Glutamatergic neuron (in vitro differentiated cells): ENCODE results near the gene SLC16A5. TPM values are rescaled to one million over a fixed set of nuclear protein-coding genes. Genes with fewer than 3 reads are reported as not detected.

Experiments
- DNase-seq: peaks from one replicate; pipeline ENCODE4 v3.0.0; 2022
- H3K27ac Mint-ChIP-seq: one replicate; pipeline ENCODE4 v1.8.0; 2020; ENCODE audit warnings: mild to moderate bottlenecking, mixed read lengths, inconsistent platforms; ENCODE audit not compliant: unreplicated experiment
- H3K27me3 Mint-ChIP-seq: one replicate; pipeline ENCODE4 v1.8.0; 2020; ENCODE audit warnings: mild to moderate bottlenecking, moderate library complexity, mixed read lengths, inconsistent platforms; ENCODE audit not compliant: unreplicated experiment
- H3K36me3 Mint-ChIP-seq: one replicate; pipeline ENCODE4 v1.8.0; 2020; ENCODE audit warnings: mild to moderate bottlenecking, mixed read lengths, inconsistent platforms; ENCODE audit not compliant: unreplicated experiment
- H3K4me1 Mint-ChIP-seq: one replicate; pipeline ENCODE4 v1.8.0; 2020; ENCODE audit warnings: mild to moderate bottlenecking, low read depth, mixed read lengths, inconsistent platforms; ENCODE audit not compliant: unreplicated experiment
- H3K4me3 Mint-ChIP-seq: one replicate; pipeline ENCODE4 v1.8.0; 2020; ENCODE audit warnings: mild to moderate bottlenecking, mixed read lengths, inconsistent platforms; ENCODE audit not compliant: unreplicated experiment
- H3K9me3 Mint-ChIP-seq: one replicate; pipeline ENCODE4 v1.8.0; 2020; ENCODE audit warnings: mild to moderate bottlenecking, moderate library complexity, mixed read lengths, inconsistent platforms; ENCODE audit not compliant: unreplicated experiment
- CTCF ChIP-seq: fragments of 200-600 bp; sonication (generic); IDR thresholded peaks from one replicate; pipeline ENCODE4 v1.5.0; 2021; ENCODE audit not compliant: partially characterized antibody, unreplicated experiment
- total RNA-seq: library from RNA; stranded (reverse); fragmentation: NEBNext Ultra II Directional; extraction: Animal tissue kit (Norgen Biotek cat#: 25700); gene quantifications from one replicate; pipeline ENCODE4 v1.2.1, GENCODE V29; 2021; ENCODE audit not compliant: unreplicated experiment

The SLC16A5 gene
- total RNA-seq, 1 donor from 2014 or later: 1.1 TPM

DNA sequence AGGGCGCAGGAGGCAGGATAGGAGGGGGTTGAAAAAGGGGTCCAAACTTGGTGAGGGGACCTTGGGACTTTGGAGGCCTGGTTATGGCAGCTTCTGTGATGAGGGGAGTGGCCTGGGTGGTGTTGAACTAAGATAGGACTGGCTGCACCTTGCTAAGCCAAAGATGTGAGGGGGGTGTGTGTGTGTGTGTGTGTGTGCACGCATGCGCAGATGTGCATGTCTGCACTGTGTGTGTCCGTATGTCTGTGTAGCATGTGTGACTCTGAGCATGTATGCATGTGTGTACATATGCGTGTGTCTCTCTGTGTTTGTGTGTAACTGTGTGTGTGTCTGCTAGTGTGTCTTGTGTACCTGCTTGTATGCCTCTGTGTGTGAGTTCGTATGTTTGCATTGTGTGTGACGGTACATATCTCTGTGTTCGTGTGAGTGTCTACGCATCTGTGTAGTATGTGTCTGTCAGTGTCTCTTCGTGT is 4.1 kb downstream of the SLC16A5 start:
- H3K27me3 Mint-ChIP-seq: peaks cover 8% of the 10 kb centered on the region
- H3K4me3 Mint-ChIP-seq: no peak overlapping the region
- peaks cover 5% of the 10 kb centered on the region for H3K9me3 Mint-ChIP-seq
- no peaks in the 10 kb centered on the region for H3K4me1 Mint-ChIP-seq
- H3K36me3 Mint-ChIP-seq: no peaks in the 10 kb centered on the region
- no peak for TF ChIP-seq CTCF
- DNase-seq: no peak
- H3K27ac Mint-ChIP-seq: no peak overlapping the region

DNA sequence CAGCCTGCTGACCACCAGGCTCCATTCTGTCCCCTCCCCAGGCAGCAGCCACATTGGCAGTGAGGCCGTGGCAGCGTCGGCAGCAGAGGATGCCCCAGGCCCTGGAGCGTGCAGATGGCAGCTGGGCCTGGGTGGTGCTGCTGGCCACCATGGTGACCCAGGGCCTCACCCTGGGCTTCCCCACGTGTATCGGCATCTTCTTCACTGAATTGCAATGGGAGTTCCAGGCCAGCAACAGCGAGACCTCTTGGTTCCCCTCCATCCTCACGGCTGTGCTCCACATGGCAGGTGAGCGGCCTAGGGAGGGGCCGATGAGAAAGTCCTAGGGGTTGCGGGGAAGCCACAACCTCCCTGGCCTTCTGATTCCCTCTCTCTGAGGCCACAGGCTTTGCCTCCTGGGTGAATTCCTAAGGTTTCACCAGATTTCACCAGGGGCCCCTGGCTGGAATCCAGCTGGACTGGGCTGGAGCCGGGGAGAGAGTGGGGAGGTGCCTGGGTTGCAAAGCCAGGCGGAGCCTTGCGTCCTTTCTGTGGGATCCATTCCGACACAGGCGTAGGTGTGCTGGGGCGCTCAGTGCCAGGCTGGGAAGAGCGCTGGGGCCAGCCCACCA is 5.9 kb downstream of the SLC16A5 start:
- H3K36me3 Mint-ChIP-seq: no peaks in the 10 kb centered on the region
- H3K4me3 Mint-ChIP-seq: no peak overlapping the region
- no peak overlapping the region for H3K27ac Mint-ChIP-seq
- H3K4me1 Mint-ChIP-seq: no peaks in the 10 kb centered on the region
- H3K9me3 Mint-ChIP-seq: peaks cover 5% of the 10 kb centered on the region
- peaks cover 10% of the 10 kb centered on the region for H3K27me3 Mint-ChIP-seq
- no peak for TF ChIP-seq CTCF
- DNase-seq: no peak

- TF ChIP-seq CTCF: no peak
- Mint-ChIP-seq H3K4me1 (no peaks in the 10 kb centered on the region), H3K36me3 (no peaks in the 10 kb centered on the region), H3K27me3 (peaks cover 9% of the 10 kb centered on the region), H3K9me3 (peaks cover 5% of the 10 kb centered on the region), H3K27ac (no peak overlapping the region), H3K4me3 (no peak overlapping the region)
- DNase-seq: no peak
Observed at GRCh38 chr17:75094871-75095399, 7.2 kb downstream of the SLC16A5 start.

DNA sequence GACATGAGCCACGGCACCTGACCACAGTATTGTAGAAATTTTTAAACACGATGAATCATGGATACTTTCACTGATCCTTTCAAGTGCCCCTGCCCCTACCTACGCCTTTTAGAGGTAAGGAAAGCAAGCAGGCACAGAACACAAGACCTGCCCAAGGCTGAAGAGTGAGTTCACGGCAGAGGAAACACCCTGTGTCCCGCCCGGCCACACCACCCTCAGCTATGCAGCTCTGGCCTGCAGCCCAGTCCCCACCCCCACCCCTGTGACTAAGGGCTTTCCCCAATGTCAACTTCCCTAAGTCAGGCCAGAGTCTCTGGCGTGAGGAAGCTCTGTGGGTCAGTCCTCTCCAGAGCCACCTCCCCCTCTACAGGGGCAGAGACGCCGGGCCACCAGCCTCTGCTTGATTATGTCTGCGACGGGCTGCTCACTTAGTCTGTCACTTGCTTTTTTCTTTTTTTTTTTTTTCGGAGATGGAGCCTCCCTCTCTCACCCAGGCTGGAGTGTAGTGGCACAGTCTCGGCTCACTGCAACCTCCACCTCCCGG is 8.4 kb downstream of the SLC16A5 start:
- Mint-ChIP-seq H3K27me3 (peaks cover 8% of the 10 kb centered on the region), H3K9me3 (peaks cover 4% of the 10 kb centered on the region), H3K36me3 (no peaks in the 10 kb centered on the region), H3K27ac (no peak overlapping the region), H3K4me1 (no peaks in the 10 kb centered on the region), H3K4me3 (no peak overlapping the region)
- no peak for TF ChIP-seq CTCF
- DNase-seq: no peak

- no peak overlapping the region for H3K27ac Mint-ChIP-seq
Observed at GRCh38 chr17:75097865-75098264, 10.1 kb downstream of the SLC16A5 start.

More at GRCh38 chr17:75097865-75098264, 10.1 kb downstream of the SLC16A5 start:
- Mint-ChIP-seq H3K4me3 (no peak overlapping the region), H3K9me3 (no peaks in the 10 kb centered on the region), H3K4me1 (no peaks in the 10 kb centered on the region), H3K36me3 (no peaks in the 10 kb centered on the region), H3K27me3 (peaks cover 5% of the 10 kb centered on the region)
- TF ChIP-seq CTCF: no peak
- DNase-seq: no peak
